GM18499 (cell line): ENCODE results near the gene WWC1.

Experiments
- ATAC-seq: cut with Tn5 transposase; IDR thresholded peaks from one replicate; pipeline ENCODE4 v1.9.1; 2021; ENCODE audit warnings: moderate number of reproducible peaks; ENCODE audit not compliant: insufficient read depth, unreplicated experiment

WWC1 gene

DNA sequence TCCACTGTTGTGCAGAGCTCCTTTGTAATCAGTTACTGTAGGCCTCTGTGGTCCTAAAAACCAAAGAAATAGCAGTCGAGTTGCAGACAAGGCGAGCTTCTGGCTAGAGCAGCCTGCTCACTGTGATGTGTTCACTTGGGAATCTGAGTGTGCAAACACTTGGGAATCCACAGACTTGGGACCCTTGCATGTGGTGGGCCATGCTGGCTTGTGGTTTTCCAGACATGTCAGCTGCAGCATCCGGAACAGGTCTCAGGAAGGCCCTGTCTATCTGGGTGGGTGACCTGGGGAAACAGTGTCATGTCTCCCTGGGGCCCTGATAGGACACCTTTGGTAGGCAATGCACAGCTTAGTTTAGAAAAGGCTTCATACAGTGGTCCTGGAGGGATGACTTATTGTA, 66.4 kb downstream of the WWC1 start:
- no peak for ATAC-seq

DNA sequence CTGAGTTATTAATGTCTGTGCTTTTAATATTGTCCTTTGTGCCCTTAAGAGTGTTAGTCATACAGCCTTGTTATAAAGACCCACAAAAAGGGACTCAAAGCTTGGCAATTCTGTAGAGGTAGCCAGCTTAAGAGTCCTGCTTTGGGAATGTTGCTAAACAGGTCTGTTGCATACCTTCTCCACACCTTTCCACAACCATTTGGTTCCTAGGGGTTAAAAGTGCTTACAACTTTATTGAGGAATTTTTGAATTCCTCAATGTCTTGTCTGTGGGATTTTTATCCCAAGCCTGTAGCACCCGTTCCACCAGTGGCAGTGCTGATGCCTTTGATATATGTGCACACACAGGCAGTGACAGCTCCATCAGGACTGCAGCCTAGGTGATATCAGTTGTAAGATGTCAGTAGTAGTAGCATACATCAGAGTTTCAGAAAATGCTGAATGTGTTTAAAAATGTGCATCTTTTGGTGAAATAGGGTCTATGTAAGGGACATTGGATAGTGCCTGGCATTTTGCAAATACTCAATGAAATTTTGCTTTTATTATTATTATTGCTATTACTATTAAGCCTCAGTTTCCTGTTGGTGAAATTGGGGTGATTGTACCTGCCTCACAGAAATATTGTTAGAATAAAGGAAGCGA, 68.5 kb downstream of the WWC1 start:
- ATAC-seq = no peak

DNA sequence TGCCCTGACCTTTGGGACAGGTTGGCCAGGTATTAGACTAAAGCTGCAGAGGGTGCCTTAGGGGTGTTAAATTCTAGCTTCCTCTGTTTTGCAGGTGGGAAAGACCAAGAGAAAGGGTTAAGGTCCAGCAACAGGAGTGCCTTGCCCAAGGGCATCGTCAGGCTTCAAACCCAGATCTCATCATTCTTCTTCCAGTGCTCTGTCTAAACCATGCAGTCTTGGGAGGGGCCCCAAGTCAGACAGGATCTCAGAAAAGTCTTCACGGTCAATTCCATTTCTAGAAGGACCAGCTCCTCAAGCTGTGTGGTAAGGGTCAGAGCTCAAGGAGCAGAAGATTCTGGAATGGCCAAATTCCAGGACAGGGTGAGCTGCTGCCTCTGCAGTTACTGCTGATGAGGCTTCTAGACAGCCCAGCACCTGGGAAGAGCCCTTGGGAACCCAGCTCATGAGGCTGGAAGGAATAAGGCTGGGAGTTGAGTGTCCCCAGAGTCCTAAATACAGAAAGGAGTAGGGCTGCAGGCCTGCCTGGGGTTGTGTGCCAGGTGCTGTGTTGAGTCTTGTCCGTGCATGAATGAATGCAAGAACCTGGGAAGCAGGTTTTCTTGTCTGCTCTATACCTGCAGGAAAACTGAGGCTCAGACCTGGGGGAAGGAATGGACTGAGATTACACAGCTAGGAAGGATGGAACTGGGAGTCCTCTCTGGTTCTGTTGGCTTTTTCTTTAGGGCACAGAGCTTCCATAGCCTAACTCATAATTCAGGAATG, 69.3 kb downstream of the WWC1 start:
- ATAC-seq = no peak

DNA sequence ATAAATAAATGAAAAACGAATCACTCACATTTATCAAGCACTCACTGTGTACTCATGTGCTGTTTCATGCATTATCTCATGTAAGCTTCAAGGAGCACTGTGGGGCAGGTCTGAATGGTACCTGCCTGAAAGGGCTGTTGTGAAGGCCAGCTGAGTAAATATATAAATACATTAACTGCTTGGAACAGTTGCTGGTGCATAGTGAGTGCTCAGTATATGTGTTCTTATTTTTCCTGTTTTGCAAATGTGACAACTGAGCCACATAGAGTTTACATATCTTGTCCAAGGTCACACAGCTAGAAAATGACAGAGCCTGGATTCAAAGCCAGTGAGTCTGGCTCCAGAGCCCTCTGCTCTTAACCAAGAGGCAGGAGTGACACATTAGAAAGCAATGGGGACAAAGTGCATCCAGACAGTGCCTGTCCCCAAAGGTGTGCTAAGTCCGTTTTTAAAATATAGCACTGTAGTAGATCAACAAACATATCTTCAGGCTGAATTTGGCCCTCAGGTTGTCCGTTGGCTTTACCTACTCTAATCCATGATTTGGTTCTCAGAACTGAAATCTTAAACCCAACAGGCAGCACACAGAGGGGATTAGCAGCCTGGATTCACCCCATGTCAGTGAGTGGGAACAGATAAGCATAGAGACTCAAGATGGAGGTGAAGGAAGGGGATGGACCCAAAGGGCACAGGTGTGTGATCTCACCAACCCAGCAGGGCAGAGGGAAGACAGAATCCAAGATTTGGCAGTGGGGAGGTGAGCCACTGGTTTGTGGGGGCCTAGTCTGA, 70.8 kb downstream of the WWC1 start:
- ATAC-seq = no peak

DNA sequence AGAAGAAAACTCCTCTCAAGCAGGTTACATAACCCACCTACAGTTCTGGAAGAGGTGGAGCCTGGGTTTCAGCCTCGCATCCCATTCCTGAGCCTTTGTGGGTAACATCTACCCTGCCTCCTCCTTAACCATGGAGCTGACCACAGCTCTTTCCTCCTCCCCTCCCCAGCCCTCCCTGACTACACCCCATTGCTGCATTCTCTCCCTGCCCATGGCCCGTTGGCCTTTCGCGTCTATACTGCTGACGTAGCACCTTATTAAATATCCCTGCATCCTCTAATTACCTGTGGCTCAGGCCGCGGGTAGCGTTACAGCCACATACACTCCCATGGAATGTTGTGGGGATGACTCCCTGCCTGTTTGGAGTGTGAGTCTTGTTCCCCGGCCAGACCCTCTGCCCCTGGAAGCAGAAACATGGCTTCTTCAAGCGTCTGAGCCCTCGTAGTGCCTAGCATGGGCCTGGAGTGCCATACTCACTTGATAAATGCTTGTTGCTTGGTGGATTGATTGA, 72.8 kb downstream of the WWC1 start:
- no peak for ATAC-seq

DNA sequence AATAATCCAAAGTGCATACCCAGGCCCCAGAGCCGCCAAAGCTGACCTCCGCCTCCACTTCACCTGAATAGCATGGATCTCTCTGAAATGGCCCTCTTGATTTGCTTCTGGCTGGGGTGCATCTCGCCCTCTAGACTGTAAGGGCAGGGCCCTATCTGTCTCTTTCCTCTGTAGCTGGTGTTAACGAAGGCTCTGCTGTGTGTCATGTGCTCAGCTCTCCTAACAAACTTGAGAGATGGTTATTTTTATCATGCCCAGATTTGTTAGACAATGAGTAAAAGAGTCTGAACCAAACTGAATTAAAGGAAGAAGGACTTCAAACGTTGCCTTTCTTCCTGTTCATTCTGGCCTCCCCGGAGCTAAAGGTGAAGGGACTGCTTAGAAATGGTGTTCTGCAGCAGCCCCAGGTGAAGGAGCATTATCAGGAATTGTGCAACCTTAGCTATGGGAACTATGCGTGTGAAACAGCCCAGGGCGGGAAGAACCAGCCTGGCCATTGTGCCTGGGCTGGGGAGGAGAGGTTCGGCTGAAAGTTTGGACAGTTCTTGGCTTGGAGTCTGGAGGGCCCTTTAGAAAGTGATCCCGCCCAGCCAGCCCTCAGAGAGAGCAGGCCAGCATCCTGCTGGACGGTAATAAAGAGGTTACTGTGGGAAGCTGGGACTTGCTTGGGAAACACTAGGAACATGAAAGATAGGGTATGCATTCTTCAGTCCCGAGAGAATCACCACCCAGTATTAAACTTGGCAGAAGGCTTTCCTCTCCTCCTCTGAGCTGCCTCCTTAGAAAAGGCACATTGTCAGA, 73.5 kb downstream of the WWC1 start:
- no peak for ATAC-seq

DNA sequence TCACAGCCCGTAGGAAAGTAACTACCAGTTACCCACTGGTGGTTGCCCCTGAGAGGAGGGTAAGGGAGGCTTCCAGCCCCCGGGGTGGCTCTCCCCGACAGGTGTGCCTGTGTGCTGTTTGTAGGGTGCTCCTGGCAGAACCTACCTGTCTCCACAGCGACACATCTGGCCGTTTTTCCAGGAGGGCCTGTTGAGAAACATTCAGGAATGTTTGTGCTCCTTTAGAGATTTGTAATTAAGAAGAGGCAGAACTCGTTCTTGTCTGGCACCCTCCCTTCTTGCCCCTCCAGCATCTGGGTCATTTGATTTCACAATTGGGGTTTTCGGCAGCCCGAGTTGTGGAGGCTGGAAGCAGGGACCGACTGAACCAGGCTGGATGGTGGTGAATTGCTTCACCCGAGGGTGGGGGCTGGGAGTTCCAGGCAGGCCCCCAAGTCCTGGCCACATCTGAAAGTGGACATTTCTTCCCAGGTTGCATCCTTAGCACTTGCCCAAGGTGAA, 74.2 kb downstream of the WWC1 start:
- ATAC-seq = no peak

DNA sequence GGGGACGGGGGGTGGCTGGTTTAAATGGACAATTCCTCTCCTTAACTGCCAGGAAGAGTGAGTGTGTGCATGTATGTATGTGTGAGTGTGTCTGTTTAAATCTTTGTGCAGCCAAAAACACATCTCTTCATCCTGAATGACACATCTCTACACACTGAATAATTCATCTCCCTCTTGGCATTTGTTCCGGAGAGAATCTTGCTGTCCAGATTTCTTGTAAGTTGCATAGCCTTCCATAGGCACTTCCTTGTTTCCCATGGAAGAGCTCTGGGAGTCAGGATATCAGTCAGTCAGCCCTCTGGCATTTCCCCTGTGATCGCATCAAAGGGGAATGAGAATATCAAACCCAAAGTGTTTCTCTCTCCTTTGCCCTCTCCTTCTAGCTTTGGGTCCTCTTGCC, 74.7 kb downstream of the WWC1 start:
- no peak for ATAC-seq

DNA sequence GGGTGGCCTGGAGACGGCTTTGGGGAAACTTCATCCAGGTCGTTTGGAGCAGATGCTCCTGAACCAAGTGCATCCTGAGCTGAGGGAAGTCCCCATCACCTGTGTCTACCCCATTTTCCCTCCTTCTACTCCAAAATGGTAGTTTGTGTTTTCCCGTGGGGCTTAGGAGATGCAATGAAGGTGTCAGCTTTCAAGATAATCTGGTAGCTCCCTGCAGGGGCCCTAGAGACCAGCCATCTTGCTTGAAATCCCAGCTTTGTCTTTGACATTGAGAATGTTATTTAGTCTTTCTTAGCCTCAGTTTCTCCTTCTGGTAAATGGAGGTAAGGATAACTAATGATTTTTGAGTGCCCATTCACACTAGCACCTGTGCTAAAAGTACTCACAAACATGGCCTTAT, 77.4 kb downstream of the WWC1 start:
- ATAC-seq = no peak

DNA sequence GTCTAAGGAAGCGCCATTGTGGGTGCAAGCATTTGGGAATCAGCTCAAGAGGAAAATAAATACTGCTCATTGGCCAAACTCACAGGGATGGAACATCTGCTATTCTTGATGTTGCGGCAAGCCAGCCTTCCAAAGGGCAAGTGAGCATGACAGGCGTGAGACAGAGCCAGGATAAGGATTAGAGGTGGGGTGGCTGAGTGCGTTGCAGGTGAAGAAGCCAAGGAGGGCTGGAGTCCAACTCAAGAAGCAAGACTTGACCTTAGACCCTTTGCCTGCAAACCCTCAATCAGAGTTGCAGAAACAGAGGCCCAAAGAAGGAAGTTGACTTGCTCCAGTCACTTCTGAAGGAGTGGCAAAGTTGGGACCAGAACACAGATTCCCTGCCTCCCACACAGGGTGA, 79.4 kb downstream of the WWC1 start:
- no peak for ATAC-seq

DNA sequence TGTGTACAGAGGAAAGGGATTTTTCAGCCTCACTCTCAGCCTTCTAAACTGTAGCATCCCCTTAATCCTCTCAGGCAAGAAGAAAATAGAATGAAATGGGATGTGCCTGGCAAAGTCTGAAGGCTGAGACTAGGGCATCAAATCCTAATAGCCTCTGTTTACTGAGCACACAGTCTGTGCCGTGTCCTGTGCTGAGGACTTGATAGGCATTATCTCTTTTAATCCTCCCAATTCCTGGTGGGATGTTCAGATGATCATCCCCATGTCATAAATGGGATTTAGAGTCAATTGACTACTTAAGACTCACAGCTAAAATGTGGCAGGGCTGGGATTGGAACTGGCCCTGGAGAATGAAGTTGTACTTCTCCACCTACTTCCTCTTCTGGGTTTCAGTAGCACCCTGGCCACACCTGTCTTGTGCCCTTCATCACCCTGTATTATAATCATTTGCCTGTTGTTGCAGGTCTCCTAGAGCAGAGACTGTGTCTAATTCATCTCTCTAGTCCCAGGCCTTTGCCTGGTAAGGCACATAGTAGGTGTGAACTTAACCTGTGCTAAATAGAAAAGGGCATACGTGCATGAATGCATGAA, 81.0 kb downstream of the WWC1 start:
- no peak for ATAC-seq

DNA sequence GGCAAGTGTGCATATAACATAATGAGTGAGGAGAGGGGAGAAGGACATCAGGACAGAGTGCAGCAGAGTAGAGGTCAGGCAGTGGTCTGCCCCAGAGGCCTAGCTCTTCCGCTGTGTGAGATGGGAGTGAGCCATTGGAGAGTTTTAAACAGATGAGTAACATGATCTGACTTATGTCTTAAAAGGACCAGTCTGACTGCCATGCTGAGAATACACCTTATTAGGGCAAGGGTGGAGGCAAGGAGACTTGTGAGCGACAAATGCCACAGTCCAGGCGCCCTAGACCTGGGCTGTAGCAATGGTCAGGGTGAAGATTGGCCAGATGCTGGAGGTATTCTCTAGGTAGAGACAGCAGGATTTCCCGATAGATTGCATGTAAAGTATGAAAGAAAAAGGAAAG, 83.1 kb downstream of the WWC1 start:
- no peak for ATAC-seq

DNA sequence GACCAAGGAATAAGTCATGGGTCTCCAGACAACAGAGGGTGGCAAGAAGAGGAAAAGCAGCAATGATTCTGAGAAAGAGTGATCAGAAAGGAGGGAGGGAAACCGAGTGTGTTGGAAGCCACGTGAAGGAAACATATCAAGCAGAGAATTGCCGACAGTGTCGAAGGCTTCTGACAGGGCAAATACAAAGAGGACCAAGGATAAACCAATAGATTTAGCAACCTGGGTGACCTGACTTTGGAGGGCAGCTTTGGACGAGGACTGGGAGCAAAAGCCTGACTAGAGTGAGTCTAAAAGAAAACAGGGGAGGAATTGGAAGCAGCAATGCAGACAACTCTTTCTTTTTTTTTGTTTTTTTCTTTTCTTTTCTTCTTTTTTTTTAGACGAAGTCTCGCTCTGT, 83.8 kb downstream of the WWC1 start:
- ATAC-seq = no peak

DNA sequence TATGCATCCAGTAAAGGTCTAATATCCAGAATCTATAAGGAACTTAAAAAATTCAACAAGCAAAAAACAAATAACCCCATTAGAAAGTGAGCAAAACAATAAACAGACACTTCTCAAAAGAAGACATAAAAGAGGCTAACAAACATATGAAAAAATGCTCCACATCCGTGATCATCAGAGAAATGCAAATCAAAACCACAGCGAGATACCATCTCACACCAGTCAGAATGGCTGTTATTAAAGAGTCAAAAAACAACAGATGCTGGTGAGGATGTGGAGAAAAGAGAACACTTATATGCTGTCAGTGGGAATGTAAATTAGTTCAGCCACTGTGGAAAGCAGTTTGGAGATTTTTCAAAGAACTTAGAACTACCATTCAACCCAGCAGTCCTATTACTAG, 86.1 kb downstream of the WWC1 start:
- ATAC-seq = no peak

DNA sequence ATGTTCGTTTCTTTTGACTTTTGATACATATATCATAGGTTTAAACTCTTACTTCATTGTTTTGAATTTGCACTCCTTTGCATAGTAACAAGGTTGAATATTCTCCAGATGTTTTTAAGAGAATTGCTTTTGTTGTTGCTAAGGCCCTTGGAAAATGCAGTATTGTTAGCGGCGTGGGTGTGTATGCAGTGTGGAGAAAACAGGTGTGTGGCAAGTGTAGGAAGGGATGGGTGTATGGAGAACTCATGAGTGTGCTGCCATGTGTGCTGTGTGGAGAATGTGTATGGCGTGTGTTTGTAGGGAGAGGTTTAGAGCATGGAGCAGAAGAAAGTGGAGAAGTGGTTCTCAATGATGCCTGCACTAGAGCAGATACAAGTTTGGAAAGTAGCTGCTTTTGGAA, 87.3 kb downstream of the WWC1 start:
- no peak for ATAC-seq

DNA sequence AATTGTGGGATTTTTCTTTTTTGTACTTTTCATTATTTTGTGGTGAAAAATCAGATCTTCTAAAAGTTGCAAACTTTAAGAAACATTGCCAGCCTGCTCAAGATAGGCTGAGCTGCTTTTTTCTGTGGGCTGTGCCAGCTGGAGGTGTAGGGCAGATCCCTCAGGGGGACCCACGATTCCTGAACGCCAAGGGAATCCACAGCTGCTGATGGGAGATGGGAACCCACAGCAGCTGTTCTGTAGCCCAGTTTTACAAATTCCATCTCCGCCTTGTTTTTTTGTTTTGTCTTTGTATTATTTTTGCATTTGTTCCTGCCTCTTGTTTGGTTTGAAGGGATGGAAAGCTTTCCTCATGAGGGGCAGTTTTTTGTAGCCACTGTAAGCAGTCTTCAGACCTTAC, 91.0 kb downstream of the WWC1 start:
- no peak for ATAC-seq

DNA sequence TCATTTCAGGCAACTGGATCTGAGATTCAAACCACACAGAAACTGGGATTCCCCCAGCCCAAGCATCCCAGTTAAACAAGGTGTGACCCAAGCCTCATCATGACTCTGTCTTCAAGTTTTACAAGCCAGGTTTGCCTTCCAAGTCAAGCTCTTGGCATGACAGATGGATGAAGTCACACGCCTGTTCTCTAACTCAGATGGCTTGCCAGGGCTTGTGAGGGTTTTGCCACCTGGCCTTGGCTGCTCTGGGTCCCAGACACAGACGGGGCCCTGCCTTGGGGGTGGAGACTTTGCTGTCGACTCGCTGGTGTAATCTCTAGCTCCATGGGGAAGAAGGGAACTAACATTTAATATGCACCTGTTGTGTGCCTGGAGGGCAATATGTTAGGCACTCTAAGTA, 99.0 kb downstream of the WWC1 start:
- no peak for ATAC-seq

DNA sequence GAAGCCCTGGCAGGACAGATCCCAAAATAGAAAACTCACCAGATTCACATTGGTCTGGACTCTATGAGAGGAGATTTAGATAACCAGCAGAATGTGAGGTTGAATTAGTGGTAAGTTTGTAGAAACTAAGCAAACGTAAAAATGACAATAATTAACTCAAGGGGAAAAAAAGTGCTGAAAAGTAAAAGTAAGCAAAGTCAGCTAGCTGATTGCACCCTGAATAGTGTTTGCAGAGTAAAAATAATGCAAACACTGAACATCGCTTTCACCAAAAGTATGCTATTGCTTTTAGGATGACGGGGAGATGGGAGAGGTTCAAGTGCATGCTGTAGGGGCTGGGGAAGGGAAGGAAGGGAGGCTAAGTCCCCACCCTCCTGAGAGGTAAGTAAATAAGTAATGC, 102.3 kb downstream of the WWC1 start:
- ATAC-seq = no peak

DNA sequence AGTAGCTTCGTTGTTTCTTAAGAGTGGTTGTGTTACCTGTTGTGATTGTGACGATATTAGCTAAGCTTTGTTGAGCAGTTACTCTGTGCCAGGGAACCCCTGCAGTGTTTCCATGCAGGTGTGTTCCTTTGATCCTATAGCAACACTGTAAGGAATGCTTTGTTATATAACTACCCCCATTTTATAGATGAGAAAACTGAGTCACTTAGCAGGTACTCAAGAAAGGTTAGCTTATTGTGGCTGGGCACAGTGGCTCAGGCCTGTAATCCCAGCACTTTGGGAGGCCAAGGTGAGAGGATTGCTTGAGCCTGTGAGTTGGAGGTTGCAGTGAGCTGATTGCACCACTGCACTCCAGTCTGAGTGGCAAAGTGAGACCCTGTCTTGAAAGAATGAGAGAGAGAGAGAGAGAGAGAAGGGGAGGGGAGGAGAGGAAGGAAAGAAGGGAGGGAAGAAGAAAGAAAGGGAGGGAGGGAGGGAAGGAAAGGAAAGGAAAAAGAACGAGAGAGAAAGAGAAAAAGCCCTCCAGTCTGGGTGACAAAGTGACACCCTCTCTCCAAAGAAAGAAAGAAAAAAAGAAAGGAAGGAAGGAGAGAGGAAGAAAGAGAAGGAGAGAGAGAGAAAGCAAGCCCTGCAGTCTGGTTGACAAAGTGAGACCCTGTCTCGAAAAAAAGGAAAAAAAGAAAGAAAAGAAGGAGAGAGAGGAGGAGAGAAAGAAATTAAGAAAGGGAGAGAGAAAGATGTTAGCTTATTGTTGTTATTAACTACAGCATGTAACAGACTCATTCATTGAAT, 109.2 kb downstream of the WWC1 start:
- ATAC-seq = no peak
